GM19351 (cell line): ENCODE results near the gene COG6.

Source experiments
- ATAC-seq: cut with Tn5 transposase; IDR thresholded peaks from one replicate; pipeline ENCODE4 v1.9.1; 2021; ENCODE audit warnings: mild to moderate bottlenecking, moderate library complexity; ENCODE audit not compliant: unreplicated experiment

COG6 gene

GRCh38 chr13:39767791-39768517 is 112.5 kb downstream of the COG6 start:
- ATAC-seq: no peak

- no peak for ATAC-seq
Observed at GRCh38 chr13:39768962-39769361, 113.5 kb downstream of the COG6 start.

- ATAC-seq: no peak
Observed at GRCh38 chr13:39770221-39771090, 115.0 kb downstream of the COG6 start.

GRCh38 chr13:39773833-39774232 is 118.4 kb downstream of the COG6 start:
- ATAC-seq: no peak

GRCh38 chr13:39776439-39776838 is 121.0 kb downstream of the COG6 start:
- ATAC-seq: peak; percentile 69

GRCh38 chr13:39777021-39777420 is 121.6 kb downstream of the COG6 start:
- no peak for ATAC-seq

- ATAC-seq: no peak
Observed at GRCh38 chr13:39777527-39778061, 122.1 kb downstream of the COG6 start.

- no peak for ATAC-seq
Observed at GRCh38 chr13:39779337-39780265, 124.1 kb downstream of the COG6 start.

- ATAC-seq: no peak
Observed at GRCh38 chr13:39780711-39781110, 125.2 kb downstream of the COG6 start.

- no peak for ATAC-seq
Observed at GRCh38 chr13:39781381-39781780, 125.9 kb downstream of the COG6 start.

GRCh38 chr13:39783051-39783450 is 127.6 kb downstream of the COG6 start:
- ATAC-seq: no peak

- no peak for ATAC-seq
Observed at GRCh38 chr13:39784347-39784746, 128.9 kb downstream of the COG6 start.

GRCh38 chr13:39786091-39786490 is 130.6 kb downstream of the COG6 start:
- ATAC-seq: no peak

GRCh38 chr13:39787086-39787487 is 131.6 kb downstream of the COG6 start:
- no peak for ATAC-seq

GRCh38 chr13:39788102-39788501 is 132.6 kb downstream of the COG6 start:
- ATAC-seq: no peak

- ATAC-seq: no peak
Observed at GRCh38 chr13:39789451-39789850, 134.0 kb downstream of the COG6 start.
